NB4 (cell line): ENCODE data around the gene APIP.
A peak's percentile ranks its signal among the peaks of the same experiment; 100 is the strongest.

ENCODE experiments used
- DNase-seq: peaks from one replicate; pipeline ENCODE4 v3.0.0; 2010; ENCODE audit warnings: low read depth
- H3K4me3 ChIP-seq: one replicate; pipeline ENCODE4 v1.5.1; 2011; ENCODE audit warnings: mild to moderate bottlenecking, low read depth, low read length, moderate library complexity
- CTCF ChIP-seq: IDR thresholded peaks from one replicate; pipeline ENCODE4 v1.5.1; 2012; ENCODE audit warnings: low read depth, low read length
- MAX ChIP-seq: IDR thresholded peaks from 2 replicates; pipeline ENCODE4 v1.6.1; 2011; ENCODE audit warnings: low read depth, low read length
- MYC ChIP-seq: IDR thresholded peaks from 2 replicates; pipeline ENCODE4 v1.6.1; 2011; ENCODE audit warnings: low read depth, low read length
- POLR2A ChIP-seq: IDR thresholded peaks from 2 replicates; pipeline ENCODE4 v1.6.1; 2011; ENCODE audit warnings: mild to moderate bottlenecking; ENCODE audit not compliant: insufficient read length; ENCODE audit errors: extremely low read depth

The APIP gene

GRCh38 chr11:34916015-34916842, at the start of gene APIP, which contains the start of gene PDHX:
TSS of gene APIP (minus strand) at chr11:34916379. CDS start at chr11:34916284, 95 bp downstream.
TSS of gene PDHX (plus strand) at chr11:34916618. CDS start at chr11:34916656, 38 bp downstream.
- peak; percentile 99 for DNase-seq
- peak within 1 kb of the TSS; percentile 95 for H3K4me3 ChIP-seq
- peak; percentile 64 for TF ChIP-seq MAX
- TF ChIP-seq MYC: peak; percentile 15; the same call in 1 of the 2 replicates
- TF ChIP-seq CTCF: no peak
- peak; percentile 90 for TF ChIP-seq POLR2A

GRCh38 chr11:34964610-34965331, 48.6 kb upstream of the APIP start:
- TF ChIP-seq POLR2A: no peak
- TF ChIP-seq MYC: no peak
- no peak for TF ChIP-seq MAX
- TF ChIP-seq CTCF: no peak
- H3K4me3 ChIP-seq: no peak overlapping the region
- no peak for DNase-seq

GRCh38 chr11:34963351-34963750, 47.2 kb upstream of the APIP start:
- no peak for DNase-seq
- H3K4me3 ChIP-seq: no peak overlapping the region
- no peak for TF ChIP-seq MAX
- TF ChIP-seq POLR2A: no peak
- TF ChIP-seq MYC: no peak
- TF ChIP-seq CTCF: no peak

GRCh38 chr11:34962034-34962433, 45.9 kb upstream of the APIP start:
- no peak for DNase-seq
- TF ChIP-seq POLR2A (no peak), MAX (no peak)
- no peak overlapping the region for H3K4me3 ChIP-seq

- no peak overlapping the region for H3K4me3 ChIP-seq
- DNase-seq: no peak
- TF ChIP-seq CTCF (no peak), POLR2A (no peak), MAX (no peak)
These were observed 44.1 kb upstream of the APIP start for GRCh38 chr11:34960277-34960676.

GRCh38 chr11:34959770-34960169, 43.6 kb upstream of the APIP start:
- DNase-seq: no peak
- TF ChIP-seq CTCF (no peak), MYC (no peak), MAX (no peak), POLR2A (no peak)
- H3K4me3 ChIP-seq: no peak overlapping the region
